Activated CD4-positive, alpha-beta T cell treated with anti-CD3 and anti-CD28 coated beads, Interleukin-2, amount 10 ng/mL, durations not matched to agents 7 days and 5 days (primary cell): Measurements from ENCODE around the gene TRMT44. TPM values are rescaled to one million over a fixed set of nuclear protein-coding genes. Genes with fewer than 3 reads are reported as not detected.
A peak's percentile ranks its signal among the peaks of the same experiment; 100 is the strongest.
"Not testable (repeated sequence)": the region's sequence is repeated elsewhere in the genome, so short reads cannot be mapped to it uniquely, and the experiment has no call there.

ENCODE experiments used
- CTCF ChIA-PET: fragments of 350-600 bp; sonication (Branson Sonifier 250); formaldehyde crosslinking; loops from one replicate; lab custom pipeline; 2021; ENCODE audit warnings: antibody characterized with exemption; lab: Charles Lee
- POLR2A ChIA-PET: fragments of 350-600 bp; sonication (Branson Sonifier 250); formaldehyde crosslinking; loops from one replicate; lab custom pipeline; 2021; ENCODE audit warnings: antibody characterized with exemption; lab: Charles Lee
- DNase-seq: peaks from one replicate; pipeline ENCODE4 v3.0.0-alpha.2; 2020
- H3K27ac Mint-ChIP-seq: one replicate; pipeline ENCODE4 v1.8.0; 2021; ENCODE audit warnings: mild to moderate bottlenecking, moderate library complexity, mixed read lengths
- H3K27me3 Mint-ChIP-seq: one replicate; pipeline ENCODE4 v1.8.0; 2021; ENCODE audit warnings: mixed read lengths
- H3K36me3 Mint-ChIP-seq: one replicate; pipeline ENCODE4 v1.8.0; 2021; ENCODE audit warnings: low read depth, mixed read lengths
- H3K4me1 Mint-ChIP-seq: one replicate; pipeline ENCODE4 v1.8.0; 2021; ENCODE audit warnings: mixed read lengths
- H3K4me3 Mint-ChIP-seq: one replicate; pipeline ENCODE4 v1.8.0; 2021; ENCODE audit warnings: mild to moderate bottlenecking, moderate library complexity, mixed read lengths
- H3K9me3 Mint-ChIP-seq: one replicate; pipeline ENCODE4 v1.8.0; 2021; ENCODE audit warnings: mixed read lengths
- total RNA-seq, 2 experiments: library from RNA; stranded (reverse); gene quantifications; one replicate each; pipeline ENCODE4 v1.2.3, GENCODE V29; 2021

TRMT44 gene
- total RNA-seq, 2 experiments from 2014 or later, result 17.5 to 21.4 TPM

- Mint-ChIP-seq H3K9me3 (no peaks in the 10 kb centered on the region), H3K4me1 (peaks cover 36% of the 10 kb centered on the region), H3K27me3 (no peaks in the 10 kb centered on the region), H3K36me3 (peaks cover 13% of the 10 kb centered on the region), H3K4me3 (no peak overlapping the region), H3K27ac (no peak overlapping the region)
- POLR2A ChIA-PET, result no interaction called here
- CTCF ChIA-PET, result no interaction called here
- DNase-seq, result no peak
Measured at GRCh38 chr4:8410066-8410625, 30.4 kb upstream of the TRMT44 start.

- Mint-ChIP-seq H3K4me3 (no peak overlapping the region), H3K36me3 (peaks cover 13% of the 10 kb centered on the region)
- POLR2A ChIA-PET, result no interaction called here
Measured at GRCh38 chr4:8410641-8411271, 29.8 kb upstream of the TRMT44 start.

GRCh38 chr4:8411351-8412180, 29.0 kb upstream of the TRMT44 start:
- H3K27me3 Mint-ChIP-seq, result no peaks in the 10 kb centered on the region
- H3K36me3 Mint-ChIP-seq, result peaks cover 13% of the 10 kb centered on the region
- peaks cover 36% of the 10 kb centered on the region for H3K4me1 Mint-ChIP-seq
- CTCF ChIA-PET, result no interaction called here
- no peak overlapping the region for H3K27ac Mint-ChIP-seq
- no peaks in the 10 kb centered on the region for H3K9me3 Mint-ChIP-seq
- POLR2A ChIA-PET, result no interaction called here
- no peak overlapping the region for H3K4me3 Mint-ChIP-seq
- DNase-seq, result no peak

More at GRCh38 chr4:8410641-8411271, 29.8 kb upstream of the TRMT44 start:
- peaks cover 36% of the 10 kb centered on the region for H3K4me1 Mint-ChIP-seq
- no peak for DNase-seq
- no peak overlapping the region for H3K27ac Mint-ChIP-seq
- CTCF ChIA-PET, result no interaction called here
- no peaks in the 10 kb centered on the region for H3K9me3 Mint-ChIP-seq
- H3K27me3 Mint-ChIP-seq, result no peaks in the 10 kb centered on the region

GRCh38 chr4:8412288-8412687, 28.3 kb upstream of the TRMT44 start:
- Mint-ChIP-seq H3K27ac (no peak overlapping the region), H3K4me1 (peaks cover 36% of the 10 kb centered on the region), H3K36me3 (peaks cover 13% of the 10 kb centered on the region), H3K27me3 (no peaks in the 10 kb centered on the region), H3K4me3 (no peak overlapping the region), H3K9me3 (no peaks in the 10 kb centered on the region)
- CTCF ChIA-PET, result no interaction called here
- POLR2A ChIA-PET, result no interaction called here
- DNase-seq, result no peak

- Mint-ChIP-seq H3K9me3 (no peaks in the 10 kb centered on the region), H3K27me3 (no peaks in the 10 kb centered on the region), H3K4me1 (peaks cover 34% of the 10 kb centered on the region), H3K4me3 (no peak overlapping the region), H3K27ac (no peak overlapping the region), H3K36me3 (peaks cover 11% of the 10 kb centered on the region)
- peak; percentile 56 for DNase-seq
- POLR2A ChIA-PET, result no interaction called here
- CTCF ChIA-PET, result no interaction called here
Measured at GRCh38 chr4:8414377-8414776, 26.2 kb upstream of the TRMT44 start.

- Mint-ChIP-seq H3K4me3 (no peak overlapping the region), H3K27ac (no peak overlapping the region), H3K36me3 (peaks cover 7% of the 10 kb centered on the region), H3K4me1 (peaks cover 26% of the 10 kb centered on the region), H3K27me3 (no peaks in the 10 kb centered on the region), H3K9me3 (no peaks in the 10 kb centered on the region)
- DNase-seq, result no peak
- ChIA-PET POLR2A (no interaction called here), CTCF (interaction anchor here (0.5 to 1.4 kb wide), 3 partner anchors 33 to 241 kb away, joined by 3 to 4 read pairs (median 3); no protein-coding TSS in a partner anchor)
Measured at GRCh38 chr4:8417071-8417614, 23.4 kb upstream of the TRMT44 start.

- H3K27ac Mint-ChIP-seq, result no peak overlapping the region
- no peak for DNase-seq
- ChIA-PET CTCF (interaction anchor here (1.1 to 1.7 kb wide), 3 partner anchors 9 to 16 kb away, joined by 3 to 8 read pairs (median 3); no protein-coding TSS in a partner anchor), POLR2A (interaction anchor here (0.6 kb wide), 1 partner anchor 9 kb away, joined by 4 read pairs; no protein-coding TSS in a partner anchor)
- no peaks in the 10 kb centered on the region for H3K27me3 Mint-ChIP-seq
- H3K4me1 Mint-ChIP-seq, result peaks cover 14% of the 10 kb centered on the region
- H3K36me3 Mint-ChIP-seq, result peaks cover 2% of the 10 kb centered on the region
- H3K4me3 Mint-ChIP-seq, result no peak overlapping the region
- no peaks in the 10 kb centered on the region for H3K9me3 Mint-ChIP-seq
Measured at GRCh38 chr4:8419222-8420041, 21.1 kb upstream of the TRMT44 start.

- not testable (repeated sequence) for H3K4me3 Mint-ChIP-seq, H3K36me3 Mint-ChIP-seq, H3K4me1 Mint-ChIP-seq, H3K27me3 Mint-ChIP-seq, DNase-seq, H3K9me3 Mint-ChIP-seq, H3K27ac Mint-ChIP-seq
- ChIA-PET POLR2A (interaction anchor here (0.6 kb wide), 1 partner anchor 8 kb away, joined by 4 read pairs; no protein-coding TSS in a partner anchor), CTCF (interaction anchor here (1.3 to 1.7 kb wide), 2 partner anchors 9 to 16 kb away, joined by 3 to 8 read pairs; no protein-coding TSS in a partner anchor)
Measured at GRCh38 chr4:8420151-8420550, 20.4 kb upstream of the TRMT44 start.

- Mint-ChIP-seq H3K4me1 (peaks cover 16% of the 10 kb centered on the region), H3K9me3 (no peaks in the 10 kb centered on the region), H3K36me3 (no peaks in the 10 kb centered on the region), H3K27me3 (no peaks in the 10 kb centered on the region), H3K4me3 (no peak overlapping the region), H3K27ac (no peak overlapping the region)
- no peak for DNase-seq
- ChIA-PET POLR2A (no interaction called here), CTCF (no interaction called here)
Measured at GRCh38 chr4:8422327-8422726, 18.2 kb upstream of the TRMT44 start.

GRCh38 chr4:8422786-8423185, 17.8 kb upstream of the TRMT44 start:
- Mint-ChIP-seq H3K4me3 (no peak overlapping the region), H3K4me1 (peaks cover 20% of the 10 kb centered on the region), H3K9me3 (no peaks in the 10 kb centered on the region), H3K27ac (no peak overlapping the region), H3K36me3 (no peaks in the 10 kb centered on the region), H3K27me3 (no peaks in the 10 kb centered on the region)
- DNase-seq, result no peak
- CTCF ChIA-PET, result no interaction called here
- POLR2A ChIA-PET, result no interaction called here

GRCh38 chr4:8427262-8427661, 13.3 kb upstream of the TRMT44 start:
- CTCF ChIA-PET, result interaction anchor here (1.2 kb wide), 1 partner anchor 42 kb away, joined by 3 read pairs; no protein-coding TSS in a partner anchor
- Mint-ChIP-seq H3K36me3 (no peaks in the 10 kb centered on the region), H3K9me3 (no peaks in the 10 kb centered on the region), H3K27ac (no peak overlapping the region), H3K27me3 (no peaks in the 10 kb centered on the region), H3K4me3 (peak overlapping the region; percentile 92), H3K4me1 (peaks cover 26% of the 10 kb centered on the region)
- POLR2A ChIA-PET, result no interaction called here
- DNase-seq, result no peak

- POLR2A ChIA-PET, result interaction anchor here (0.6 kb wide), 1 partner anchor 8 kb away, joined by 4 read pairs; no protein-coding TSS in a partner anchor
- no peaks in the 10 kb centered on the region for H3K27me3 Mint-ChIP-seq
- H3K27ac Mint-ChIP-seq, result peak overlapping the region; percentile 87
- H3K4me1 Mint-ChIP-seq, result peaks cover 26% of the 10 kb centered on the region
- no peak for DNase-seq
- CTCF ChIA-PET, result interaction anchor here (0.7 to 1.2 kb wide), 3 partner anchors 9 to 42 kb away, joined by 3 read pairs; no protein-coding TSS in a partner anchor
- H3K4me3 Mint-ChIP-seq, result peak overlapping the region; percentile 92
- no peaks in the 10 kb centered on the region for H3K9me3 Mint-ChIP-seq
- H3K36me3 Mint-ChIP-seq, result no peaks in the 10 kb centered on the region
Measured at GRCh38 chr4:8427761-8428287, 12.8 kb upstream of the TRMT44 start.
